Activated CD4-positive, alpha-beta T cell treated with anti-CD3 and anti-CD28 coated beads for 4 hours (primary cell): ENCODE results near the gene FERD3L.

Experiments
- DNase-seq, 2 donors: peaks; one replicate each; pipeline ENCODE4 v3.0.0-alpha.2; 2020

Gene FERD3L

GRCh38 chr7:19097165-19098055 is 47.8 kb downstream of the FERD3L start:
- DNase-seq, result no peak

GRCh38 chr7:19095353-19095860 is 49.8 kb downstream of the FERD3L start:
- DNase-seq, result no peak
